ENCODE data around the gene TRAF2.

DNA sequence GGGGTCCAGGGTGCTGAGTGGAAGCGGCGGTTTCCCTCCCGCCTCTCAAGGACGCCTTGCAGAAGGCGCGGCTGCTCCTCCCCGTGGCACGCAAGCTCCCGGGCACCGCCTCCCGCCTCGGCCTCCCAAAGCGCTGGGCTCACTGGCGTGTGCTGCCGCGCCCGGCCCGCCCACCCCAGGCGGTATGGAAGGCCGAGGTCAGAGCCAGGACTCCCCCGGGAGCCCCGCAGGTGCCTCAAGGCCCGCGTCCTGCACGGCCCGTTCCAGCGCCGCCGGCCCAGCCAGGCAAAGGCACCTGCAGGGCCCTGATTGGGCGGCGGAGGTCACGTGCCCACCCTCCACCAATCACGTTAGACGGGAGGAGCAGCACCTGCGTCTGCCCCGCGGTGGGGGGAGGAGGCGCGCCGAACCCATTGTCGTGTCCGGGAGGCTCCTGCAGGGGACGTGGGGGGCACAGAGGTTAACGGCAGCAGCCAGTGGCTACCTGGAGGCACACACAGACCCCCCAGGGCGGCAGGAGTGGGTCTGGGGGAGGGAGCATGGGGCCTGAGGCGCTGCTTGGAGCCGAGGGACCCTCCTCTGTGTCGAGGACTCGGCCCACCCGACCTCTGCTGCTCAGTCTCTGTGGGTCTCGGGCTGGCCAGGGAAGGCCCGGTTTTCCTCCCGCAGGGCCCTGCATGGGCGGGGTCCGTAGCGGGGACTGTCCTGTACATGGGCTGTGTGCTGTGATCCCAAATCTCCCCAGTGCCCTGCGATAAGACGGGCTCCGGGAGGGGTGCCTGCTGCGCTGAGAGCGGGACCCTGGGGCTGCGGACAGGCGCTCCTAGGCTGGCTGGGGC lies 63.7 kb downstream of the TRAF2 start:
- TF ChIP-seq POLR2AphosphoS5 (IDR thresholded peaks at IDR 0.05; ENCODE audit: insufficient read depth, low read depth, low read length) (peak; percentile 53), CTCF (IDR thresholded peaks at IDR 0.05; ENCODE audit: extremely low read depth in 1 of 2, insufficient read depth in 1 of 2, low read depth in 1 of 2, low read length in 2 of 2) (no peak), EZH2 (IDR thresholded peaks at IDR 0.05; ENCODE audit: borderline replicate concordance, low read depth, low read length, severe bottlenecking) (no peak), POLR2A (IDR thresholded peaks at IDR 0.05; ENCODE audit: low read depth, low read length) (peak; percentile 57), FOS (IDR thresholded peaks at IDR 0.05; ENCODE audit: borderline replicate concordance, insufficient read depth, low read length) (no peak)
